Adrenal gland (tissue), 12 donors: ENCODE data around the gene RIC8B. TPM values are rescaled to one million over a fixed set of nuclear protein-coding genes. Genes with fewer than 3 reads are reported as not detected.

ENCODE experiments used
- DNase-seq, 7 donors: peaks; one replicate each; pipeline ENCODE4 v3.0.0-alpha.2; 2019 to 2020
- H3K27ac ChIP-seq, 5 donors: fragments of 200-600 bp; sonication (generic) in 4 of 5; 1 replicate in 3 of 5; 2 replicates in 2 of 5; pipeline versions ENCODE4 v1.5.1 to v1.8.0; 2016 to 2020; ENCODE audit warnings: mild to moderate bottlenecking in 1 of 5
- H3K27me3 ChIP-seq: fragments of 200-600 bp; 2 replicates; pipeline ENCODE4 v1.8.0; 2021
- H3K36me3 ChIP-seq, 2 donors: fragments of 200-600 bp; replicated peaks in 1 of 2; 1 replicate in 1 of 2; 2 replicates in 1 of 2; pipeline versions ENCODE4 v1.5.1 to v1.8.0; 2018 to 2022
- H3K4me1 ChIP-seq, 2 donors: fragments of 200-600 bp; replicated peaks in 1 of 2; 1 replicate in 1 of 2; 2 replicates in 1 of 2; pipeline versions ENCODE4 v1.5.1 to v1.8.0; 2018 to 2021
- H3K4me3 ChIP-seq, 4 donors: fragments of 200-600 bp; sonication (generic) in 3 of 4; one replicate each; pipeline ENCODE4 v1.5.1; 2016 to 2018
- H3K9me3 ChIP-seq, 3 donors: fragments of 200-600 bp; sonication (generic) in 1 of 3; replicated peaks in 1 of 3; 1 replicate in 2 of 3; 2 replicates in 1 of 3; pipeline versions ENCODE4 v1.5.1 to v1.8.0; 2016 to 2021
- CTCF ChIP-seq, 6 experiments: fragments of 450-650 bp in 4 of 6; fragments of 200-600 bp in 2 of 6; sonication (generic) in 1 of 6; IDR thresholded peaks; 1 replicate in 5 of 6; 2 replicates in 1 of 6; pipeline versions ENCODE4 v1.5.1 to v1.8.0; 2016 to 2021; ENCODE audit warnings: antibody characterized with exemption in 6 of 6, mild to moderate bottlenecking in 2 of 6, moderate library complexity in 1 of 6
- POLR2A ChIP-seq, 2 donors: fragments of 450-650 bp; IDR thresholded peaks; one replicate each; pipeline ENCODE4 v1.6.1; 2017; ENCODE audit warnings: antibody characterized with exemption in 2 of 2, mild to moderate bottlenecking in 2 of 2, moderate library complexity in 1 of 2
- WGBS, 4 donors: extraction: QIAGEN DNeasy Blood & Tissue Kit in 2 of 4; methylation state at CpG; one replicate each; pipeline versions ENCODE4 v1.1.5 to v1.1.7; 2013 to 2017; 5-methylcytosine and 5-hydroxymethylcytosine counted together
- intact Hi-C, 2 donors: fragments of 100-400 bp; cut with DNase I; formaldehyde crosslinking; loops; one replicate each; pipeline versions ENCODE4 v1.14.1 to v1.15.0; 2022 to 2023
- polyA plus RNA-seq, 3 donors: library from polyadenylated mRNA; stranded (reverse); fragments of 200-250 nt in 2 of 3; fragments of 350-450 nt in 1 of 3; fragmentation: Illumina TruSeq in 1 of 3; extraction: RNeasy Lipid Tissue Mini Kit (QIAGEN cat#74804) in 1 of 3; gene quantifications; one replicate each; pipeline ENCODE4 v1.2.3, GENCODE V29; 2013 to 2014
- total RNA-seq, 9 donors: library from RNA; depleted of rRNA in 4 of 9; stranded (reverse); fragments of >200 nt in 4 of 9; fragments of 120-200 nt in 1 of 9; fragmentation: NEBNext Ultra II Directional in 1 of 9; extraction: Animal tissue kit (Norgen Biotek cat#: 25700) in 1 of 9; gene quantifications; one replicate each; pipeline versions ENCODE4 v1.1.0 to v1.2.4, GENCODE V29; 2013 to 2023
- donor health status: healthy with polysubstance abuse.
- donor health status: Bipolar disorder and iron deficiency.
- donor health status: DM: yes; HTN: yes; CAD: no.
- donor health status: DM: no; HTN: no; CAD: no.
- donor health status: DM: no; HTN: no; CAD: no.
- donor health status: DM: yes; HTN: yes; CAD: no.

RIC8B gene
- total and polyA plus RNA-seq, 12 donors = 5.1 to 29.3 (median 14.5) TPM

DNA sequence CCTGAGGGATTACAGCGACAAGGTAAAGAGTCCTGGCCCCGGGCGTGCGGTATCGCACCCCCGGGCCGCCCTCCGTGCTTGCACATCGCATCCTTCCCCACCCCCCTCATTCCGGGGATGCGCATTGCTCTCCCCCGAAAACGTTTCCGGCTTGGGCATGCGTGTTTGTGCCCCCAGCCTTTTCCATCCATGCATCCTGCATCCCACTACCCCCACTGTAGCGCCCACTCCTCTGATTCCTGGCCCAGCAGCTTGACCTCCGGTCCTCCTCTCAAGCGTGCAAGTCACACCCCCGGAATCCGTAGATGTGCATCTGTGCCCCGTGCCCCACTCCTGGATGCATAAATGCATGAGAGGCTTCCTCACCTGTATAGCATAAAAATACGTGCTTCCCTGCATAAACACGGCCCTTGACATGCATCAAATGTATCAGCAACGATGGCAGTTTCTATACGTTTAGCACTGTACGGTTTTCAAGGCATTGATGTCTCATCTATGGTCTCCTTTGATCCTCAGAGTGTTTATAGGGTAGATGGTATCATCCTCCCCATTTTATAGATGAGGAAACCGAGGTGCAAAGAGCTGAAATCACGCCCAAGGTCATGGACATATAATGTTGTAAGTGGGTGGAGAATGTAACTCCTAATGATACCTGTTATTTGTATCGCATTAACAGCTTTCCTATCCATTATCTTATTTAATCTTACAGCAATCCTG is 484 bp downstream of the RIC8B start:
- H3K27me3 ChIP-seq = no peaks in the 10 kb centered on the region
- 4 to 10% (median 7%) methylated on average over 11 to 29 of the region's 29 CpGs for WGBS, 4 donors
- H3K27ac ChIP-seq = peak overlapping the region; percentile 85 to 99 (median 96)
- peaks cover 9 to 41% of the 10 kb centered on the region in 2 donors for H3K4me1 ChIP-seq
- H3K9me3 ChIP-seq = no peaks in the 10 kb centered on the region
- TF ChIP-seq POLR2A (IDR thresholded peaks at IDR 0.05) (no peak), CTCF (IDR thresholded peaks at IDR 0.05) (no peak)
- intact Hi-C loops = no loop called here
- H3K36me3 ChIP-seq = no peaks in the 10 kb centered on the region
- DNase-seq = peak in 2 of 7 donors; percentile 13 to 64
- peak overlapping the region; percentile 44 to 81 (median 80) for H3K4me3 ChIP-seq

DNA sequence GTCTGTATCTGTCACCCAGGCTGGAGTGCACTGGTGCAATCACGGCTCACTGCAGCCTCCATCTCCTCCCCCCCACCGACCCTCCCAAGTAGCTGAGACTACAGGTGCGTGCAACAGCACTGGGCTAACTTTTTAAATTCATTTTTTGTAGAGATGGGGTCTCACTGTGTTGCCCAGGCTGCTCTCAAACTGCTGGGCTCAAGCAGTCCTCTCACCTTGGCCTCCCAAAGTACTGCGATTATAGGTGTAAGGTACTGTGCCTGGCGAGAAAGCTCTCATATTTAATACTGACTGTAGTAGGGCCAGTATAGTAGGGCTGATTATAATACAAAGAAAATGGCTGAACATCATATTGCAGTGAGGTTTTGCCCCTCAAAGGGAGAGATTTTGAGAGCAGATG is 2.4 kb downstream of the RIC8B start:
- intact Hi-C loops = no loop called here
- no peak for DNase-seq
- H3K4me3 ChIP-seq = no peak overlapping the region
- no peak for TF ChIP-seq POLR2A (IDR thresholded peaks at IDR 0.05)
- no peak for TF ChIP-seq CTCF (IDR thresholded peaks at IDR 0.05)
- no peak overlapping the region for H3K27ac ChIP-seq
- 95 to 100% (median 96%) methylated on average over 3 to 5 of the region's 5 CpGs for WGBS, 4 donors
- H3K9me3 ChIP-seq = no peaks in the 10 kb centered on the region
- H3K4me1 ChIP-seq = peaks cover 9 to 41% of the 10 kb centered on the region in 2 donors
- H3K27me3 ChIP-seq = no peaks in the 10 kb centered on the region
- no peaks in the 10 kb centered on the region for H3K36me3 ChIP-seq

GRCh38 chr12:106780010-106780631 is 5.6 kb downstream of the RIC8B start:
- H3K36me3 ChIP-seq = peaks cover 0 to under 1% of the 10 kb centered on the region in 2 donors

More at GRCh38 chr12:106780010-106780631, 5.6 kb downstream of the RIC8B start:
- TF ChIP-seq POLR2A (IDR thresholded peaks at IDR 0.05) (no peak), CTCF (IDR thresholded peaks at IDR 0.05) (no peak)
- Histone ChIP-seq H3K4me3 (no peak overlapping the region), H3K27ac (no peak overlapping the region), H3K9me3 (no peaks in the 10 kb centered on the region), H3K4me1 (peaks cover 6 to 32% of the 10 kb centered on the region in 2 donors), H3K27me3 (no peaks in the 10 kb centered on the region)
- no peak for DNase-seq
- 48 to 63% (median 57%) methylated on average over 3 of the region's 3 CpGs for WGBS, 4 donors
- intact Hi-C loops = no loop called here
